NCI-H226 (cell line): ENCODE data around the gene GPR6.

Experiments
- DNase-seq: peaks from one replicate; pipeline ENCODE4 v3.0.0-alpha.2; 2015

GPR6 gene

GRCh38 chr6:110002676-110003075 is 24.6 kb downstream of the GPR6 start:
- DNase-seq: no peak

DNA sequence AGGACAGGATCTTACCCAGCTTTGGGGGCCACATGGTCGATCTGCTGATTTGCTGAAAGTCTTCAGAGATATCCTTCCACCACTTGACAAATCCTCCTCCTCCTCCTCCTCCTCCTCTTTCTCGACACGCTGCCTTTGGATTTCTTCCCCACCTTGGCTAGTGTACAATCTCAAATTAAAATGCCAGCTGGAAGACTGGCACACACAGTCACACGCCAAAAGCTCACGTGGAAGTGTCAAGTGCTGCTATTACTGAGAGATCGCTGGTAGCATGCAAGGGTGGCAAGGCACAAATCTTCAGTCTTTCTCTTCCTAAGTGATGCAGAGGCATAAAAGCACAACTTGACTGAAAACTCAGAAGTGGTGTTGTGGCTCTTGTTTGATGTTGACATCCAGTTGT is 35.3 kb downstream of the GPR6 start:
- no peak for DNase-seq

GRCh38 chr6:110015206-110015605 is 37.1 kb downstream of the GPR6 start:
- DNase-seq: no peak

DNA sequence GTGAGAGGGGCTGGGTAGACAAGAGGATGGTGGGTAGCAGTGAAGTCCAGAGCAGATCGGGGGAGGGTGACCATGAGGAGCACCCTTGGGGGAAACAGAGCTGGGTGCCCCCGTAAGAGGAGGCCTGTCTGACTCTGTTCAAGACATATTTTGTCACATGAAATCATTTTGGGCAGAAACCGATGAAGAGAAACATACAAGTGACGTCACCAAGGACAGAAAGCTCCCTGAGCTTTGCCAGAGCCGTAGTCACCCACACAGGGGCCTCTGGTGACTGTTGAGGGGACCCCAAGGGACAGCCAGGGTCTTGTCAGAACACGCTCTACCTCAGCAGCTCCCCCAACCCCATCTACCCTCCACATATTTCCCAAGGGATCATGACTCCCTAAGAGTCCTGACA is 39.2 kb downstream of the GPR6 start:
- DNase-seq: no peak

- no peak for DNase-seq
Observed at GRCh38 chr6:110017946-110018345, 39.8 kb downstream of the GPR6 start.

DNA sequence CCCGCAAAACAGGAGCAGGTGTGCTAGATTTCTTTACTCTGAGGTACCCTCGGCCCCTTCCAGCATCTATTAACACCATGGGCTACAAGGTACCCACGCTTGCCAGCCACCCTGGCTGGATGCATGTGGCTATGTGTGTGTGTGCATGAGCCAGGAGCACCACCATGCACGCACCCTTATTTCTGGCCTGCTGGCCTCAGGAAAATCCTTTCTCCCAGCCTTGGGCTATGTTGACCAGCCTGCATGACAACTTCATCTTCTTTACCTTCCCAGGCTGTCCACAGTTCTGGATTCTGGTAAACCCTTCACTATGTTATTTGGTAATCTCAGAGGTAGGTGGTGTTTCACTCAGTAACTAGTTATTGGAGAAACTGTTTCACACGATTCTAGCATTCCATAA is 40.4 kb downstream of the GPR6 start:
- DNase-seq: no peak

- DNase-seq: no peak
Observed at GRCh38 chr6:110020888-110021287, 42.8 kb downstream of the GPR6 start.

GRCh38 chr6:110029144-110029543 is 51.0 kb downstream of the GPR6 start:
- no peak for DNase-seq
